A673 (cell line): ENCODE results near the gene SCAF4. TPM values are rescaled to one million over a fixed set of nuclear protein-coding genes. Genes with fewer than 3 reads are reported as not detected.

ENCODE experiments used
- BruUV-seq: library from RNA; stranded (reverse); fragments of 400-500 nt; replicated peaks from 2 replicates; lab custom pipeline; 2021; lab: Mats Ljungman, UMichigan
- CTCF ChIA-PET: fragments of 300-600 bp; sonication (Branson Sonifier 250); formaldehyde crosslinking; loops from one replicate; lab custom pipeline; 2022; ENCODE audit warnings: antibody characterized with exemption; lab: Charles Lee
- POLR2A ChIA-PET: fragments of 300-600 bp; sonication (Branson Sonifier 250); formaldehyde crosslinking; loops from one replicate; lab custom pipeline; 2022; ENCODE audit warnings: antibody characterized with exemption; ENCODE audit not compliant: low non-redundant PET; lab: Charles Lee
- DNase-seq: peaks from one replicate; pipeline ENCODE4 v3.0.0-alpha.2; 2015; ENCODE audit warnings: low spot score
- H3K27ac ChIP-seq: fragments of 200-600 bp; sonication (generic); 2 replicates; pipeline ENCODE4 v1.5.1; 2016; ENCODE audit warnings: mixed run types, low read depth, mild to moderate bottlenecking, mixed read lengths, antibody characterized with exemption, low read length; ENCODE audit not compliant: poor library complexity, severe bottlenecking
- H3K27me3 ChIP-seq: fragments of 200-600 bp; sonication (generic); replicated peaks from 2 replicates; pipeline ENCODE4 v1.6.1; 2017; ENCODE audit warnings: mixed run types, low read depth, mild to moderate bottlenecking, mixed read lengths, antibody characterized with exemption, low read length; ENCODE audit not compliant: insufficient read depth, poor library complexity
- H3K36me3 ChIP-seq: fragments of 200-600 bp; sonication (generic); 2 replicates; pipeline ENCODE4 v1.6.1; 2016; ENCODE audit warnings: mixed run types, mild to moderate bottlenecking, mixed read lengths, antibody characterized with exemption, low read length; ENCODE audit not compliant: insufficient read depth, poor library complexity, severe bottlenecking
- H3K4me1 ChIP-seq: fragments of 200-600 bp; sonication (generic); 2 replicates; pipeline ENCODE4 v1.6.1; 2017; ENCODE audit warnings: mixed run types, mild to moderate bottlenecking, mixed read lengths, antibody characterized with exemption, low read length; ENCODE audit not compliant: insufficient read depth, poor library complexity, severe bottlenecking
- H3K4me3 ChIP-seq: fragments of 200-600 bp; sonication (generic); 2 replicates; pipeline ENCODE4 v1.5.1; 2016; ENCODE audit warnings: low read depth, mixed run types, mild to moderate bottlenecking, mixed read lengths, low read length; ENCODE audit not compliant: poor library complexity, severe bottlenecking
- H3K9me3 ChIP-seq: fragments of 200-600 bp; sonication (generic); 2 replicates; pipeline ENCODE4 v1.6.1; 2016; ENCODE audit warnings: mixed run types, low read depth, mild to moderate bottlenecking, mixed read lengths, antibody characterized with exemption, low read length; ENCODE audit not compliant: poor library complexity, severe bottlenecking
- EZH2 ChIP-seq: fragments of 200-600 bp; sonication (generic); IDR thresholded peaks from 2 replicates; pipeline ENCODE4 v1.6.1; 2017; ENCODE audit warnings: borderline replicate concordance, low read depth, mild to moderate bottlenecking, mixed read lengths, antibody characterized with exemption, low read length; ENCODE audit not compliant: poor library complexity, severe bottlenecking
- intact Hi-C: fragments of 100-400 bp; cut with micrococcal nuclease; formaldehyde crosslinking; loops from one replicate; pipeline ENCODE4 v1.10.0; 2022; ENCODE audit not compliant: unreplicated experiment
- total RNA-seq: library from RNA; stranded (reverse); gene quantifications from 2 replicates; pipeline ENCODE4 v1.2.3, GENCODE V29; 2021
- TF ChIP-seq, protein P1 (sequence below): fragments of 300-800, 200-600 bp; sonication (generic); conservative IDR thresholded peaks from 2 replicates; pipeline ENCODE4 v1.5.1; 2017; ENCODE audit warnings: low read depth, mild to moderate bottlenecking, antibody characterized with exemption, low read length, moderate library complexity, mixed read lengths

SCAF4 gene
- total RNA-seq, 1 experiment from 2014 or later = 57.0 TPM

DNA sequence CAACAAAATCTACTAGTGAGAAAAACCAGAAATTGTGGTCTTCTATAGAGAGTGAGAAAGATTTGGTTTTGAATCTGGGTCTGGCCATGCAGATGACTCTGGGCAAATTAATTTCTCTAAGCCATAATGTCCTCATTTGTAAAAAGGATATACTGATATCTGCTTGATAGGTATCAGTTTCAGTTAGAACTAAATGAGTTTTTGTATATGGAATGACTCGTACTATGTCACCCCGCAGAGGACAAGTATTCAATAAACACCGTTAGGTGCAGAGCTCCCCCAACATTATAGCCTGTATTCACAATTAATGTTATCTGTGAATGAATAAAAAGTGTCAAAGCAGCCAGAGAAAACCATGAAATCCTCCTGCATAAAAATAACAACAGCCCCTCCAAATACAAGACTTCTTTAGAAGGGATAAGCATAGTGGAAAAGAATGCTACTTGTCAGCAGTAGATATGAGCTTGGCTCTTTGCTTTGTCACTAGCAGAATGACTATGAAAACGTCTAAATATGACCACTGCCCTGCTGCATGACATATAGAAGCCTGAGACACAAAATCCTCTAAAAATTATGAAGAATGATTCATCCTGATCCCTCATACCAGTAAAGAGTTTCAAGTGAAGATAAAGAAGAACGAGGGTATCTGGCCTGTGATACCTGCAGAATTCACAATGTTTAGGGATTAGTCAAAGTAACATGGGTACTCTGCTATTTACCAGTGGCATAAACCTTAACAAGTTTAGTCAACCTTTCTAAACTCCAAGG, 17.8 kb downstream of the SCAF4 start:
- peak; percentile 22 for DNase-seq
- intact Hi-C loops = no loop called here
- POLR2A ChIA-PET = no interaction called here
- peak overlapping the region; percentile 19 for H3K27ac ChIP-seq
- no peaks in the 10 kb centered on the region for H3K36me3 ChIP-seq
- TF ChIP-seq EZH2 = no peak
- TF ChIP-seq, protein P1, sequence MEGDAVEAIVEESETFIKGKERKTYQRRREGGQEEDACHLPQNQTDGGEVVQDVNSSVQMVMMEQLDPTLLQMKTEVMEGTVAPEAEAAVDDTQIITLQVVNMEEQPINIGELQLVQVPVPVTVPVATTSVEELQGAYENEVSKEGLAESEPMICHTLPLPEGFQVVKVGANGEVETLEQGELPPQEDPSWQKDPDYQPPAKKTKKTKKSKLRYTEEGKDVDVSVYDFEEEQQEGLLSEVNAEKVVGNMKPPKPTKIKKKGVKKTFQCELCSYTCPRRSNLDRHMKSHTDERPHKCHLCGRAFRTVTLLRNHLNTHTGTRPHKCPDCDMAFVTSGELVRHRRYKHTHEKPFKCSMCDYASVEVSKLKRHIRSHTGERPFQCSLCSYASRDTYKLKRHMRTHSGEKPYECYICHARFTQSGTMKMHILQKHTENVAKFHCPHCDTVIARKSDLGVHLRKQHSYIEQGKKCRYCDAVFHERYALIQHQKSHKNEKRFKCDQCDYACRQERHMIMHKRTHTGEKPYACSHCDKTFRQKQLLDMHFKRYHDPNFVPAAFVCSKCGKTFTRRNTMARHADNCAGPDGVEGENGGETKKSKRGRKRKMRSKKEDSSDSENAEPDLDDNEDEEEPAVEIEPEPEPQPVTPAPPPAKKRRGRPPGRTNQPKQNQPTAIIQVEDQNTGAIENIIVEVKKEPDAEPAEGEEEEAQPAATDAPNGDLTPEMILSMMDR = no peak
- no TSS peak for BruUV-seq
- H3K4me1 ChIP-seq = peaks cover 34% of the 10 kb centered on the region
- no peak overlapping the region for H3K4me3 ChIP-seq
- no peaks in the 10 kb centered on the region for H3K9me3 ChIP-seq
- no peaks in the 10 kb centered on the region for H3K27me3 ChIP-seq
- CTCF ChIA-PET = no interaction called here

- H3K27ac ChIP-seq = no peak overlapping the region
- BruUV-seq = no TSS peak
- peaks cover 40% of the 10 kb centered on the region for H3K4me1 ChIP-seq
- no peaks in the 10 kb centered on the region for H3K27me3 ChIP-seq
- no peak for TF ChIP-seq EZH2
- TF ChIP-seq, protein P1 = no peak
- intact Hi-C loops = no loop called here
- ChIA-PET POLR2A (no interaction called here), CTCF (no interaction called here)
- H3K36me3 ChIP-seq = no peaks in the 10 kb centered on the region
- H3K4me3 ChIP-seq = no peak overlapping the region
- no peak for DNase-seq
- no peaks in the 10 kb centered on the region for H3K9me3 ChIP-seq
Measured at GRCh38 chr21:31713115-31713514, 18.8 kb downstream of the SCAF4 start.

- peaks cover 40% of the 10 kb centered on the region for H3K4me1 ChIP-seq
- H3K4me3 ChIP-seq = no peak overlapping the region
- H3K27ac ChIP-seq = no peak overlapping the region
- H3K36me3 ChIP-seq = no peaks in the 10 kb centered on the region
- intact Hi-C loops = no loop called here
- ChIA-PET CTCF (no interaction called here), POLR2A (no interaction called here)
- no TSS peak for BruUV-seq
- no peak for DNase-seq
- no peaks in the 10 kb centered on the region for H3K27me3 ChIP-seq
- H3K9me3 ChIP-seq = no peaks in the 10 kb centered on the region
- no peak for TF ChIP-seq EZH2
- TF ChIP-seq, protein P1 = no peak
Measured at GRCh38 chr21:31711745-31712285, 20.1 kb downstream of the SCAF4 start.
